GM12892 (cell line): Measurements from ENCODE around the gene WNT11.

Experiments used
- POLR2A ChIP-seq: IDR thresholded peaks from 2 replicates; pipeline ENCODE4 v1.6.1; 2011; ENCODE audit warnings: low read depth, low read length, control low read depth
- POLR2AphosphoS5 ChIP-seq: IDR thresholded peaks from 2 replicates; pipeline ENCODE4 v1.6.1; 2011; ENCODE audit warnings: low read depth, low read length, control low read depth
- TAF1 ChIP-seq: IDR thresholded peaks from 2 replicates; pipeline ENCODE4 v1.6.1; 2011; ENCODE audit warnings: low read depth, mild to moderate bottlenecking, control low read depth, low read length, borderline replicate concordance

DNA sequence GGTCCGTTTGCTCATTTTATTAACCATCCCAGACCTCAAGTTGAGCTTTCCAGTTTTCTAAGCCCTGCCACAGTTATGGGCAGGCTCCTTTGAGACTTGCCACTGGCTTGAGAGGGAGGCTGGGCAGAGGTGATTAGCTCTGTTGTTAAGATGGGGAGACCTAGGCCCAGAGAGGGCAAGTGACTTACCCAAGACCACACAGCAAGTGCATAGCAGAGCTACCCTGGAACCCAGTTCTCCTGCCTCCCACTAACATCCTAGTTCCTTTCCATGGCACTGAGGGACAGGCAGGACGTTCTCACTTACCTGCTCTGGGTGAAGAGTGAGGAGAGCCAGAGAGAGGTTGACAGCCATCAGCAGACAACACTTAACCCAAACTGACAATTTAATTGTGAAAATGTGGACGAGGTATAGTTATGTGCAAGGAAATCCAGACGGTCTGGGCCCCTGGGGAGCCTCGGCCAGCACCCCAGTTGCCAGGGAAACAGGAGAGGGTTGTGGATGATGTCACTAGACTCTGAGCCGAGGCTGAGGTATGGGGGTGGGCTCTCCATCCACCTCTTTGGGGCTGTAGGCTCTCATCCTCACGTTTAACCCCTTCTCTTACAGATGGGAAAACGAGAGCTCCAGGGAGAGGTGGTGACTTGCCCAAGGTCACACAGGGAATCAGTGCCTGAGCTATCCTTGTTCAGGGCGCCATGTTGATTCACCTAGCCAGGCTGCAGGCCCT lies 12.3 kb upstream of the WNT11 start:
- no peak for TF ChIP-seq POLR2A
- TF ChIP-seq TAF1: no peak
- no peak for TF ChIP-seq POLR2AphosphoS5
